T-cell (primary cell): ENCODE measurements around the gene CHTF8. TPM values are rescaled to one million over a fixed set of nuclear protein-coding genes. Genes with fewer than 3 reads are reported as not detected.

ENCODE experiments used
- ATAC-seq, 4 experiments: fragments of 200-7000 bp in 3 of 4; fragments of 150-1000 bp in 1 of 4; cut with Tn5 transposase; replicated peaks in 1 of 4; 1 replicate in 3 of 4; 2 replicates in 1 of 4; pipeline ENCODE4 v1.10.0; 2021; ENCODE audit warnings: moderate library complexity in 3 of 4, mild to moderate bottlenecking in 2 of 4, moderate number of reproducible peaks in 1 of 4
- CTCF ChIA-PET, 2 donors: fragments of 300-600 bp; sonication (Branson Sonifier 250); formaldehyde crosslinking; loops; one replicate each; lab custom pipeline; 2022; ENCODE audit warnings: antibody characterized with exemption in 2 of 2; lab: Charles Lee
- POLR2A ChIA-PET, 2 donors: fragments of 300-600 bp; sonication (Branson Sonifier 250); formaldehyde crosslinking; loops; one replicate each; lab custom pipeline; 2022; ENCODE audit warnings: antibody characterized with exemption in 2 of 2; lab: Charles Lee
- DNase-seq, 35 experiments: peaks; one replicate each; pipeline versions ENCODE4 v3.0.0 to v3.0.0-alpha.2; 2013 to 2023
- H3K27ac ChIP-seq: one replicate; pipeline ENCODE4 v1.5.1; 2013; ENCODE audit warnings: low read length
- H3K27me3 ChIP-seq, 2 experiments: replicated peaks in 1 of 2; 1 replicate in 1 of 2; 2 replicates in 1 of 2; pipeline versions ENCODE4 v1.6.1 to v1.7.0; 2013; ENCODE audit warnings: low read length in 1 of 2, mixed read lengths in 1 of 2; ENCODE audit not compliant: control insufficient read depth in 2 of 2, insufficient read depth in 2 of 2; ENCODE audit errors: extremely low read depth in 1 of 2
- H3K36me3 ChIP-seq, 2 donors: 1 replicate in 1 of 2; 2 replicates in 1 of 2; pipeline versions ENCODE4 v1.6.1 to v1.7.0; 2013; ENCODE audit warnings: low read length in 1 of 2; ENCODE audit not compliant: control insufficient read depth in 2 of 2, insufficient read depth in 1 of 2; ENCODE audit errors: extremely low read depth in 1 of 2
- H3K4me1 ChIP-seq, 2 experiments: 1 replicate in 1 of 2; 2 replicates in 1 of 2; pipeline versions ENCODE4 v1.6.1 to v1.7.0; 2013; ENCODE audit warnings: low read length in 2 of 2, mixed read lengths in 1 of 2; ENCODE audit not compliant: insufficient read depth in 2 of 2, control insufficient read depth in 1 of 2; ENCODE audit errors: extremely low read depth in 1 of 2
- H3K4me3 ChIP-seq, 2 donors: 1 replicate in 1 of 2; 2 replicates in 1 of 2; pipeline versions ENCODE4 v1.5.1 to v1.7.0; 2013; ENCODE audit warnings: mild to moderate bottlenecking in 2 of 2, low read length in 1 of 2, moderate library complexity in 1 of 2; ENCODE audit not compliant: control insufficient read depth in 1 of 2; ENCODE audit errors: extremely low read depth in 1 of 2
- H3K9me3 ChIP-seq: 2 replicates; pipeline ENCODE4 v1.7.0; 2013
- H3K27ac Mint-ChIP-seq, 2 donors: one replicate each; pipeline ENCODE4 v1.8.0; 2020 to 2021; ENCODE audit warnings: mild to moderate bottlenecking in 2 of 2, mixed read lengths in 2 of 2
- H3K27me3 Mint-ChIP-seq, 2 donors: one replicate each; pipeline ENCODE4 v1.8.0; 2021 to 2022; ENCODE audit warnings: mixed read lengths in 2 of 2
- H3K36me3 Mint-ChIP-seq: one replicate; pipeline ENCODE4 v1.8.0; 2021; ENCODE audit warnings: mixed read lengths
- H3K4me1 Mint-ChIP-seq, 3 donors: one replicate each; pipeline ENCODE4 v1.8.0; 2020 to 2022; ENCODE audit warnings: mixed read lengths in 3 of 3, mild to moderate bottlenecking in 1 of 3
- H3K4me3 Mint-ChIP-seq, 3 donors: one replicate each; pipeline ENCODE4 v1.8.0; 2020 to 2022; ENCODE audit warnings: mild to moderate bottlenecking in 3 of 3, mixed read lengths in 3 of 3, moderate library complexity in 3 of 3
- H3K9me3 Mint-ChIP-seq, 3 donors: one replicate each; pipeline ENCODE4 v1.8.0; 2020 to 2022; ENCODE audit warnings: mixed read lengths in 3 of 3
- WGBS: methylation state at CpG from one replicate; pipeline ENCODE4 v1.1.5; 2013; ENCODE audit warnings: missing lambda C conversion rate; ENCODE audit not compliant: insufficient coverage; 5-methylcytosine and 5-hydroxymethylcytosine counted together
- total RNA-seq, 35 experiments: library from RNA in 6 of 35; stranded (reverse) in 6 of 35; fragments of 120-200 nt in 1 of 35; gene quantifications; one replicate each; pipeline versions ENCODE4 v1.2.1 to v1.2.4 and lab custom pipeline; 2013 to 2026

Gene CHTF8, protein sequence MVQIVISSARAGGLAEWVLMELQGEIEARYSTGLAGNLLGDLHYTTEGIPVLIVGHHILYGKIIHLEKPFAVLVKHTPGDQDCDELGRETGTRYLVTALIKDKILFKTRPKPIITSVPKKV
- total RNA-seq, result 100 to 1,000 TPM in 3 of 5 donors, 10 to 100 TPM in 2; 64.8 to 138 (median 124) TPM
- 77.1 TPM for total RNA-seq (2013)
- 0.23 to 2.2 (median 1.1) reads per million in 29 experiments for total RNA-seq (lab: John Stamatoyannopoulos, UW)

DNA sequence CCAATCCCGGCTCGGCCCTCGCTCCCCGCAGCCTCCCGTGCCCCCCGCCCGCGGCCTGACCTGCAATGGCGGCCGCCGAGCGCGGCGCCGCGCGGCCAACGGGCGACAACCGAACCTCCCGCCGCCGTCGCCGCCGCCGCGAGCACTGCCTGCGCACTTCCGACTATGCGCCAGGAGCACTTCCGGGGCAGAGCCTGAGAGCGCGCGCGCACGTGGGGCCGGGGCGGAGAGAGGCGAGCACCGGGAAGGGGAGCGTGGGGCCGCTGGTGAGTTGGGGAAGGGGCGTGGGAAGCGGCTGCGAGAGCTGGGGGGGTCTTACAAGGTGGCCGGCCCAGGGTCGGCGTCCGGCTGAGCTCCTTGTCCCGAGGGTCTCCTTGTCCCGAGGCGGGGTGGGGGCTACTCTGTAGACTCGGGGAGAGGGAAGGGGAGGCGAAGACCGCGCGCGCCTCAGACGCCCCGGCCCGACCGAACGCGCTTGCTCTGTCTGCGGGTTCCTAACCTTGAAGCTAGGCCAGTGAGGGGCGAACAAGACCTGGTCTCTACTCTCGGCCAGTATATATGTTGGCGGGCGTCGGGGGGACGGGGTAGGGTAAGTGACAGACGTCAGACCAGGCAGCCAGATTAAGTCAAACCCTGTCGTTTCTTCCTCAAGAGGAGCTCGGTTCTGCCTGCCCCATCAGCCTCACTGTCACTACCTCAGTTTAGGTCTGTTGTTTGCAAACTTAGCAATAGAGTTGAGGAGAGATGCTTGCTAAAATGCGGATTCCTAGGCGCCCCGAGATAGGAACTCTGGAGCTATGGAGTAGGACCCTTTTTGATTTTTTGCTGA lies at the start of gene CHTF8, which contains the start of gene UTP4:
Gene CHTF8, minus strand, starts transcription at position 165 of the 829 bp plus-strand sequence. CDS start 11,130 bp downstream, outside the sequence.
Gene UTP4, plus strand, starts transcription at position 226 of the 829 bp plus-strand sequence. CDS start 811 bp downstream, outside the sequence.
- Histone ChIP-seq H3K4me3 (peak within 1 kb of the TSS; percentile 80 to 92), H3K27me3 (no peaks in the 10 kb centered on the region), H3K27ac (peak within 1 kb of the TSS; percentile 59), H3K9me3 (no peaks in the 10 kb centered on the region), H3K4me1 (peaks cover 16 to 20% of the 10 kb centered on the region in 2 experiments), H3K36me3 (peaks cover 2 to 15% of the 10 kb centered on the region in 2 donors)
- Mint-ChIP-seq H3K27ac (peak within 1 kb of the TSS; percentile 88 to 93), H3K4me1 (peaks cover 57 to 62% (median 61%) of the 10 kb centered on the region in 3 donors), H3K9me3 (no peaks in the 10 kb centered on the region), H3K36me3 (peaks cover 10% of the 10 kb centered on the region), H3K4me3 (peak within 1 kb of the TSS; percentile 92 to 95 (median 94)), H3K27me3 (no peaks in the 10 kb centered on the region)
- ATAC-seq (peak; percentile 91 to 94 (median 93)), DNase-seq (peak; percentile 68 to 92 (median 84))
- under 1% methylated on average over 63 of the region's 78 CpGs for WGBS
- ChIA-PET CTCF (interaction anchor here (0.5 to 1.3 kb wide), 7 partner anchors 9 to 603 kb away, joined by 3 to 8 read pairs (median 6); no protein-coding TSS in a partner anchor), POLR2A (interaction anchor here (0.6 to 1.1 kb wide), 8 partner anchors 25 to 822 kb away, joined by 3 to 5 read pairs (median 4); partner anchors contain the start of genes PRMT7 (in 1 of the 2) and SLC7A6OS (in 1 of the 2))

GRCh38 chr16:69180011-69180338 lies 47.6 kb upstream of the CHTF8 start:
- Histone ChIP-seq H3K4me1 (peaks cover 0 to 9% of the 10 kb centered on the region in 2 experiments), H3K27ac (no peak overlapping the region), H3K9me3 (no peaks in the 10 kb centered on the region), H3K4me3 (no peak overlapping the region), H3K27me3 (no peaks in the 10 kb centered on the region), H3K36me3 (no peaks in the 10 kb centered on the region)
- Mint-ChIP-seq H3K4me1 (peaks cover 4 to 6% (median 5%) of the 10 kb centered on the region in 3 donors), H3K9me3 (no peaks in the 10 kb centered on the region), H3K27me3 (no peaks in the 10 kb centered on the region), H3K4me3 (no peak overlapping the region), H3K27ac (no peak overlapping the region), H3K36me3 (no peaks in the 10 kb centered on the region)
- ChIA-PET CTCF (no interaction called here), POLR2A (no interaction called here)
- ATAC-seq (no peak), DNase-seq (no peak)

- H3K27ac Mint-ChIP-seq, result no peak overlapping the region
- peaks cover 0 to 3% (median under 1%) of the 10 kb centered on the region in 3 donors for H3K4me1 Mint-ChIP-seq
- CTCF ChIA-PET, result no interaction called here
- 52% methylated on average over 4 of the region's 6 CpGs for WGBS
- Histone ChIP-seq H3K27me3 (no peaks in the 10 kb centered on the region), H3K4me3 (no peak overlapping the region), H3K27ac (no peak overlapping the region), H3K4me1 (peaks cover 0 to 4% of the 10 kb centered on the region in 2 experiments), H3K36me3 (no peaks in the 10 kb centered on the region), H3K9me3 (no peaks in the 10 kb centered on the region)
- POLR2A ChIA-PET, result no interaction called here
- H3K36me3 Mint-ChIP-seq, result no peaks in the 10 kb centered on the region
- no peaks in the 10 kb centered on the region for H3K9me3 Mint-ChIP-seq
- H3K27me3 Mint-ChIP-seq, result no peaks in the 10 kb centered on the region
- ATAC-seq, result no peak
- no peak for DNase-seq
- no peak overlapping the region for H3K4me3 Mint-ChIP-seq
Observed at GRCh38 chr16:69179328-69180010, 47.1 kb upstream of the CHTF8 start.

GRCh38 chr16:69176033-69176800 lies 43.8 kb upstream of the CHTF8 start:
- ATAC-seq, result no peak
- no peaks in the 10 kb centered on the region for H3K27me3 ChIP-seq
- ChIA-PET POLR2A (interaction anchor here in 1 of 2 donors (0.6 kb wide), 1 partner anchor 17 kb away, joined by 3 read pairs; no protein-coding TSS in a partner anchor), CTCF (interaction anchor here in 1 of 2 donors (0.7 kb wide), 1 partner anchor 11 kb away, joined by 6 read pairs; the partner anchor contains the start of gene SNTB2)
- H3K27ac Mint-ChIP-seq, result no peak overlapping the region
- no peaks in the 10 kb centered on the region for H3K36me3 ChIP-seq
- H3K4me1 Mint-ChIP-seq, result peaks cover 0 to 7% (median 5%) of the 10 kb centered on the region in 3 donors
- H3K27me3 Mint-ChIP-seq, result no peaks in the 10 kb centered on the region
- no peaks in the 10 kb centered on the region for H3K9me3 Mint-ChIP-seq
- H3K4me3 Mint-ChIP-seq, result no peak overlapping the region
- no peak overlapping the region for H3K4me3 ChIP-seq
- 89% methylated on average over 1 of the region's 4 CpGs for WGBS
- H3K9me3 ChIP-seq, result no peaks in the 10 kb centered on the region
- no peaks in the 10 kb centered on the region for H3K4me1 ChIP-seq
- peaks cover 3% of the 10 kb centered on the region for H3K36me3 Mint-ChIP-seq
- no peak overlapping the region for H3K27ac ChIP-seq
- no peak for DNase-seq

DNA sequence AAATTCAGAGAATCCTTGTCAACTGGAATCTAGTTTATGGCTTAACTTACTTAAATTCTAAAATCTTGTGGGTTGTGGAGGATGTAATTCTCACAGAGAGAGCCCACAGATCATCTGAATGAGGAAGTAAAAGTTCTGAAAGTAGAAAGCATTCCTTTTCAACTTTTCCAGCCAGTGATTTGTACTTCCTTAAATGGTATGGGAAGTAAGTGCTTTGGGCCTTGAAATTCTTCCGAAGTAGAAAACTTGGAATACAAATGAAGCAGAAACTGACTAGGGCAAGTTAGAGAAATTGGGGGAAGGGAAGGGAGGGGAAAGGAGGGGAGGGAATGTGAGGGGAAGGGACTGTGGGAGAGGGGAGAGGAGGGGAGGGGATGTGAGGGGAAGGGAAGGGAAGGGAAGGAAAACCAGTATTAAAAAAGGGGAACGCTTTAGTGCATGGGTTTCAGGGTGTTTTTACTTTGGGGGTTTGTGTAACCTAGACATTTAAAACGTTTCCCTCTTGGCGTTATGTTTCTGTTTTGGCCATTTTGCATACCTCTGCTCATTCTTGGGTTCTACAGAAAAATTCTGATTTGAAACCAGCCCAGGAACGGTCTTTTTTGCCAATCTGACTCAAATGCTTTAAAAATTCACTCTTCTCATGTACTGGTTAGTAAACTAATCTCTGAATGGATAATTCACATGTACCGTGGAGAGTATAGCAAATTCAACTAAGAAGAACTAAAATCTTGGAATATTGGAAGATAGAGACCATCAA lies 39.1 kb upstream of the CHTF8 start:
- no peak overlapping the region for H3K27ac ChIP-seq
- no peaks in the 10 kb centered on the region for H3K9me3 Mint-ChIP-seq
- H3K9me3 ChIP-seq, result no peaks in the 10 kb centered on the region
- ATAC-seq (no peak), DNase-seq (no peak)
- peaks cover 14 to 27% (median 17%) of the 10 kb centered on the region in 3 donors for H3K4me1 Mint-ChIP-seq
- ChIA-PET CTCF (no interaction called here), POLR2A (no interaction called here)
- H3K27ac Mint-ChIP-seq, result no peak overlapping the region
- H3K36me3 Mint-ChIP-seq, result peaks cover 21% of the 10 kb centered on the region
- no peak overlapping the region for H3K4me3 Mint-ChIP-seq
- no peak overlapping the region for H3K4me3 ChIP-seq
- no peaks in the 10 kb centered on the region for H3K27me3 Mint-ChIP-seq
- H3K4me1 ChIP-seq, result peaks cover 0 to 7% of the 10 kb centered on the region in 2 experiments
- H3K36me3 ChIP-seq, result peaks cover 2 to 26% of the 10 kb centered on the region in 2 donors
- WGBS, result 58% methylated on average over 3 of the region's 6 CpGs
- no peaks in the 10 kb centered on the region for H3K27me3 ChIP-seq
